ENCODE measurements around the gene SLC39A13.

Gene SLC39A13

DNA sequence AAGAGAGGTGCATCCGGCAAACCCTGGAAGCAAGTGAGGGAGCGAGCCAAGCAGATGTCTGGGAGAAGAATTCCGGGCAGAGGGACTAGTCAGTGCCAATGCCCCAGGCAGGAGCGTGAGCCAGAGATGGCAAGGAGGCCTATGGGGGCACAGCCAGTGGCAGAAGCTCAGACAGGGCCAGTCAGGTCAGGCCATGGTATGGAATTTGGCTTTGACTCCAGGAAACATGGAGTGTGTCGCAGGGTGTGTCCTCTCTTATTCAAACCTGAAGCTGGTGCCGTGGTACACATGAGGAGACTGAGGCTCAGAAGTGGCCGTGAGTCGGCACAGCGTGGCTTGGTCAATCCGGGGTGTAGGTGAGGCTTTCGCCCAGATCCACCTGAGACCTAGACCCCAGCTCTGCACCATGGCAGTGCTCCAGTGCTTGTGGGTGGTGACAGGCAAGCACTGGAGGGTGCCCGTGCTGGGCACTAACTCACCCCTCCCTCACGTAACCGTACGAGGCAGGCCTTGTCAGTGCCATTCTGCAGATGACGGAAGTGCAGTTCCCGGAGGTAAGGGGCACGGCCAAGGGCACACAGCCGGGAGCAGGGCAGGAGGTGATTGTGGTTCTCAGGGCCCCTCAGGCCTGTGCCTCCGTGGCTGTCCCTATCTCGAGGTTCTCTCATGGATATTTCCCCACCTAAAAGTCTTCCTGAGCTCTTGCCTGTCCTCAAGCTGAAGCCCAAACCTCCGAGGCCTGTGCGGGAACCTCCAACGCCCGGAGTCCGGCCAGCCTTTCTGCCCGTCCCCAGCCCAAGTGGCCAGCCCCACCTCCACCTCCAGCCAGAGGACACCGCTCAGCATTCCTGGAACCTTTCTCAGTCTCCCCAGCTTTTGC, 19.5 kb upstream of the SLC39A13 start:
- TF ChIP-seq, protein P1, sequence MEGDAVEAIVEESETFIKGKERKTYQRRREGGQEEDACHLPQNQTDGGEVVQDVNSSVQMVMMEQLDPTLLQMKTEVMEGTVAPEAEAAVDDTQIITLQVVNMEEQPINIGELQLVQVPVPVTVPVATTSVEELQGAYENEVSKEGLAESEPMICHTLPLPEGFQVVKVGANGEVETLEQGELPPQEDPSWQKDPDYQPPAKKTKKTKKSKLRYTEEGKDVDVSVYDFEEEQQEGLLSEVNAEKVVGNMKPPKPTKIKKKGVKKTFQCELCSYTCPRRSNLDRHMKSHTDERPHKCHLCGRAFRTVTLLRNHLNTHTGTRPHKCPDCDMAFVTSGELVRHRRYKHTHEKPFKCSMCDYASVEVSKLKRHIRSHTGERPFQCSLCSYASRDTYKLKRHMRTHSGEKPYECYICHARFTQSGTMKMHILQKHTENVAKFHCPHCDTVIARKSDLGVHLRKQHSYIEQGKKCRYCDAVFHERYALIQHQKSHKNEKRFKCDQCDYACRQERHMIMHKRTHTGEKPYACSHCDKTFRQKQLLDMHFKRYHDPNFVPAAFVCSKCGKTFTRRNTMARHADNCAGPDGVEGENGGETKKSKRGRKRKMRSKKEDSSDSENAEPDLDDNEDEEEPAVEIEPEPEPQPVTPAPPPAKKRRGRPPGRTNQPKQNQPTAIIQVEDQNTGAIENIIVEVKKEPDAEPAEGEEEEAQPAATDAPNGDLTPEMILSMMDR (IDR thresholded peaks at IDR 0.05; ENCODE audit: low read depth, low read length) = no peak
- Histone ChIP-seq H3K27me3 (ENCODE audit: insufficient read depth, low read depth, severe bottlenecking) (no peaks in the 10 kb centered on the region), H3K36me3 (no peaks in the 10 kb centered on the region), H3K27ac (no peak overlapping the region), H3K9me3 (ENCODE audit: severe bottlenecking) (no peaks in the 10 kb centered on the region), H3K4me3 (ENCODE audit: low read depth, low read length) (no peak overlapping the region)
- DNase-seq = no peak

GRCh38 chr11:47389577-47390421, 18.6 kb upstream of the SLC39A13 start:
- Histone ChIP-seq H3K27me3 (ENCODE audit: insufficient read depth, low read depth, severe bottlenecking) (no peaks in the 10 kb centered on the region), H3K4me3 (ENCODE audit: low read depth, low read length) (no peak overlapping the region), H3K27ac (no peak overlapping the region), H3K36me3 (no peaks in the 10 kb centered on the region), H3K9me3 (ENCODE audit: severe bottlenecking) (no peaks in the 10 kb centered on the region)
- no peak for DNase-seq
- TF ChIP-seq, protein P1 (IDR thresholded peaks at IDR 0.05; ENCODE audit: low read depth, low read length) = no peak

- Histone ChIP-seq H3K4me3 (ENCODE audit: low read depth, low read length) (no peak overlapping the region), H3K27ac (no peak overlapping the region), H3K9me3 (ENCODE audit: severe bottlenecking) (no peaks in the 10 kb centered on the region), H3K27me3 (ENCODE audit: insufficient read depth, low read depth, severe bottlenecking) (no peaks in the 10 kb centered on the region), H3K36me3 (no peaks in the 10 kb centered on the region)
- DNase-seq = no peak
- TF ChIP-seq, protein P1 (IDR thresholded peaks at IDR 0.05; ENCODE audit: low read depth, low read length) = no peak
Measured at GRCh38 chr11:47390422-47390760, 18.0 kb upstream of the SLC39A13 start.

- TF ChIP-seq, protein P1 (IDR thresholded peaks at IDR 0.05; ENCODE audit: low read depth, low read length) = no peak
Measured at GRCh38 chr11:47391077-47391583, 17.3 kb upstream of the SLC39A13 start.

GRCh38 chr11:47391711-47392432, 16.5 kb upstream of the SLC39A13 start:
- no peaks in the 10 kb centered on the region for H3K9me3 ChIP-seq (ENCODE audit: severe bottlenecking)
- no peak overlapping the region for H3K27ac ChIP-seq
- DNase-seq = no peak
- H3K36me3 ChIP-seq = no peaks in the 10 kb centered on the region
- H3K4me3 ChIP-seq (ENCODE audit: low read depth, low read length) = no peak overlapping the region
- TF ChIP-seq, protein P1 (IDR thresholded peaks at IDR 0.05; ENCODE audit: low read depth, low read length) = no peak
- no peaks in the 10 kb centered on the region for H3K27me3 ChIP-seq (ENCODE audit: insufficient read depth, low read depth, severe bottlenecking)

More at GRCh38 chr11:47391077-47391583, 17.3 kb upstream of the SLC39A13 start:
- Histone ChIP-seq H3K27me3 (ENCODE audit: insufficient read depth, low read depth, severe bottlenecking) (no peaks in the 10 kb centered on the region), H3K9me3 (ENCODE audit: severe bottlenecking) (no peaks in the 10 kb centered on the region), H3K4me3 (ENCODE audit: low read depth, low read length) (no peak overlapping the region), H3K27ac (no peak overlapping the region), H3K36me3 (no peaks in the 10 kb centered on the region)
- DNase-seq = no peak
